GM04504 (cell line): ENCODE measurements around the gene UGT3A1.
"Not testable (repeated sequence)": the region's sequence is repeated elsewhere in the genome, so short reads cannot be mapped to it uniquely, and the experiment has no call there.

Source experiments
- DNase-seq: peaks from one replicate; pipeline ENCODE4 v3.0.0-alpha.2; 2012; ENCODE audit warnings: low read depth

Gene UGT3A1

GRCh38 chr5:35988529-35988928 is 2.7 kb downstream of the UGT3A1 start:
- DNase-seq: no peak

- DNase-seq: no peak
These were observed 3.4 kb downstream of the UGT3A1 start for GRCh38 chr5:35987776-35988175.

- no peak for DNase-seq
These were observed 11.5 kb downstream of the UGT3A1 start for GRCh38 chr5:35979715-35980114.

GRCh38 chr5:35976859-35977258 is 14.3 kb downstream of the UGT3A1 start:
- DNase-seq: not testable (repeated sequence)

- no peak for DNase-seq
These were observed 16.6 kb downstream of the UGT3A1 start for GRCh38 chr5:35974570-35974969.

- DNase-seq: no peak
These were observed 19.3 kb downstream of the UGT3A1 start for GRCh38 chr5:35971878-35972210.

- DNase-seq: no peak
These were observed 19.9 kb downstream of the UGT3A1 start for GRCh38 chr5:35971186-35971877.

- DNase-seq: no peak
These were observed 27.8 kb downstream of the UGT3A1 start for GRCh38 chr5:35963381-35963843.

- no peak for DNase-seq
These were observed 30.9 kb downstream of the UGT3A1 start for GRCh38 chr5:35960328-35960727.

GRCh38 chr5:35956429-35956828 is 34.8 kb downstream of the UGT3A1 start:
- DNase-seq: no peak

- DNase-seq: no peak
These were observed 37.0 kb downstream of the UGT3A1 start for GRCh38 chr5:35954175-35954574.

- DNase-seq: no peak
These were observed 44.1 kb downstream of the UGT3A1 start for GRCh38 chr5:35947085-35947484.

GRCh38 chr5:35939639-35940038 is 51.6 kb downstream of the UGT3A1 start:
- DNase-seq: no peak

GRCh38 chr5:35938568-35939227 is 52.5 kb downstream of the UGT3A1 start, which contains the start of gene CAPSL:
TSS of gene CAPSL (minus strand) at chr5:35938622. CDS start at chr5:35921120, 17,502 bp downstream.
- peak; percentile 46 for DNase-seq

GRCh38 chr5:35926389-35927051 is 64.7 kb downstream of the UGT3A1 start:
- DNase-seq: peak; percentile 21

GRCh38 chr5:35924950-35925722 is 66.1 kb downstream of the UGT3A1 start:
- DNase-seq: peak; percentile 62

- DNase-seq: peak; percentile 75
These were observed 66.9 kb downstream of the UGT3A1 start for GRCh38 chr5:35924122-35924949.

- no peak for DNase-seq
These were observed 68.7 kb downstream of the UGT3A1 start for GRCh38 chr5:35922468-35922867.

- DNase-seq: no peak
These were observed 69.3 kb downstream of the UGT3A1 start for GRCh38 chr5:35921930-35922329.

- DNase-seq: no peak
These were observed 70.3 kb downstream of the UGT3A1 start for GRCh38 chr5:35920890-35921289.

- peak; percentile 83 for DNase-seq
These were observed 72.0 kb downstream of the UGT3A1 start for GRCh38 chr5:35919191-35919590.
